Kidney (tissue), 14 donors: ENCODE data around the gene GADD45GIP1. TPM values are rescaled to one million over a fixed set of nuclear protein-coding genes. Genes with fewer than 3 reads are reported as not detected.

Experiments used
- DNase-seq, 5 donors: peaks; one replicate each; pipeline ENCODE4 v3.0.0-alpha.2; 2013 to 2020
- FAIRE-seq: peaks from 2 replicates; lab custom pipeline; 2012; peaks lifted over from hg19 to GRCh38; lab: Jason Lieb, UNC
- H3K27ac ChIP-seq, 2 donors: one replicate each; pipeline ENCODE4 v1.7.0; 2013; ENCODE audit warnings: low read depth in 2 of 2, low read length in 2 of 2, inconsistent platforms in 1 of 2
- H3K27me3 ChIP-seq: one replicate; pipeline ENCODE4 v1.7.1; 2013; ENCODE audit warnings: low read length, inconsistent platforms; ENCODE audit not compliant: control insufficient read depth, insufficient read depth
- H3K36me3 ChIP-seq, 3 donors: one replicate each; pipeline versions ENCODE4 v1.7.0 to v1.7.1; 2013; ENCODE audit warnings: low read length in 3 of 3, control low read depth in 1 of 3, inconsistent platforms in 1 of 3; ENCODE audit not compliant: insufficient read depth in 3 of 3, control insufficient read depth in 2 of 3
- H3K4me1 ChIP-seq, 3 donors: one replicate each; pipeline versions ENCODE4 v1.7.0 to v1.7.1; 2013; ENCODE audit warnings: low read length in 3 of 3, inconsistent platforms in 1 of 3, low read depth in 1 of 3; ENCODE audit not compliant: control insufficient read depth in 2 of 3, insufficient read depth in 2 of 3
- H3K4me3 ChIP-seq, 3 donors: one replicate each; pipeline versions ENCODE4 v1.7.0 to v1.8.1; 2013; ENCODE audit warnings: low read length in 3 of 3, control low read depth in 1 of 3, inconsistent platforms in 1 of 3
- H3K9ac ChIP-seq, 3 donors: one replicate each; pipeline versions ENCODE4 v1.7.0 to v1.7.1; 2013; ENCODE audit warnings: low read length in 3 of 3, control low read depth in 1 of 3, inconsistent platforms in 1 of 3
- H3K9me3 ChIP-seq, 3 donors: one replicate each; pipeline versions ENCODE4 v1.7.0 to v1.7.1; 2013; ENCODE audit warnings: low read length in 3 of 3, control low read depth in 1 of 3, inconsistent platforms in 1 of 3; ENCODE audit not compliant: control insufficient read depth in 2 of 3, insufficient read depth in 1 of 3
- intact Hi-C: fragments of 100-400 bp; cut with DNase I; formaldehyde crosslinking; loops from one replicate; pipeline ENCODE4 v1.11.1; 2022
- polyA plus RNA-seq: library from polyadenylated mRNA; stranded (reverse); fragments of 350-450 nt; fragmentation: Illumina TruSeq; extraction: RNeasy Lipid Tissue Mini Kit (QIAGEN cat#74804); gene quantifications from one replicate; pipeline ENCODE4 v1.2.3, GENCODE V29; 2014; ENCODE audit warnings: low read depth, low replicate concordance; ENCODE audit not compliant: insufficient read depth
- total RNA-seq: library from RNA; stranded (reverse); fragmentation: NEBNext Ultra II Directional; extraction: Animal tissue kit (Norgen Biotek cat#: 25700); gene quantifications from one replicate; pipeline ENCODE4 v1.2.1, GENCODE V29; 2021
- TF ChIP-seq, protein P1 (sequence below): IDR thresholded peaks from 3 replicates; pipeline ENCODE4 v1.5.1; 2012; ENCODE audit warnings: mild to moderate bottlenecking, moderate library complexity, borderline replicate concordance; ENCODE audit not compliant: insufficient read depth; ENCODE audit errors: extremely low read depth
- donor health status: control.
- donor health status: control.
- donor health status: control.
- donor health status: control.
- donor health status: control.
- donor health status: DM: yes; HTN: yes; CAD: no.
- donor health status: Normal renal cell carcinoma (clear cell type).

GADD45GIP1 gene
- total and polyA plus RNA-seq, 2 donors from 2014 or later: 18.4 to 71.3 TPM

DNA sequence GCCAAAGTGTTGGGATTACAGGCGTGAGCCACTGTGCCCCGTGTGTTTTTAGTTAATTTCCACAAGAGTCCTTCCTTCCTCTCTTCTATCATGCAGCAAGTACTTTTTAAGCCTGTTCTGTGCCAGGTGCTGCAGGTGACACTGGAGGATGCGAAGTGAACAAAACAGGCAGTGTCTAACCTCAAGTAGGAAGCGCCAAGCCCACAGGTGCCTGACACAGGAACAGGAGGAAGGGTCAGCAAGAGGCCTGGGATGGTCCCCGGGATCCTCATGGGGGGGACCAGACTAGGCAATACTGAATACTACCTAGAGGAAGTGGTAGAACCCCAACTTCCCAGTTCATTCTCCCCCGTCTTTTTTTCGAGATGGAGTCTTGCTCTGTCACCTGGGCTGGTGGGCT lies 20.4 kb downstream of the GADD45GIP1 start:
- no peak for FAIRE-seq
- peaks cover 0 to 32% (median 28%) of the 10 kb centered on the region in 3 donors for H3K4me1 ChIP-seq
- H3K36me3 ChIP-seq: peaks cover 10 to 18% (median 13%) of the 10 kb centered on the region in 3 donors

DNA sequence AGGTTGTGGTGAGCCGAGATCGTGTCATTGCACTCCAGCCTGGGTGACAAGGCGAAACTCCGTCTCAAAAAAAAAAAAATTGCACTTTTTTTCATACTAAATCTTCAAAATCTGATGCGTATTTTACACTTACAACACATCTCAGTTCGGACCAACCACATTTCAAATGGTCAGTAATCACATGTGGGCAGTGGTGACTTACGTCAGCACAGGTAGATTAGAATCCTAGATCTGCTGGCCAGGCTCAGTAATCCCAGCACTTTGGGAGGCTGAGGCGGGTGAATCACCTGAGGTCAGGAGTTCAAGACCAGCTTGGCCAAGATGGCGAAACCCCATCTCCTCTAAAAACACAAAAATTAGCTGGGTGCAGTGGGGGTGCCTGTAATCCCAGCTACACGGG lies 22.0 kb downstream of the GADD45GIP1 start:
- Histone ChIP-seq H3K9me3 (no peaks in the 10 kb centered on the region), H3K27ac (no peak overlapping the region), H3K27me3 (no peaks in the 10 kb centered on the region), H3K36me3 (peaks cover 0 to 12% (median 3%) of the 10 kb centered on the region in 3 donors), H3K9ac (no peak overlapping the region), H3K4me1 (peaks cover 0 to 23% (median 22%) of the 10 kb centered on the region in 3 donors), H3K4me3 (no peak overlapping the region)
- FAIRE-seq (no peak), DNase-seq (no peak)
- intact Hi-C loops: no loop called here
- TF ChIP-seq, protein P1, sequence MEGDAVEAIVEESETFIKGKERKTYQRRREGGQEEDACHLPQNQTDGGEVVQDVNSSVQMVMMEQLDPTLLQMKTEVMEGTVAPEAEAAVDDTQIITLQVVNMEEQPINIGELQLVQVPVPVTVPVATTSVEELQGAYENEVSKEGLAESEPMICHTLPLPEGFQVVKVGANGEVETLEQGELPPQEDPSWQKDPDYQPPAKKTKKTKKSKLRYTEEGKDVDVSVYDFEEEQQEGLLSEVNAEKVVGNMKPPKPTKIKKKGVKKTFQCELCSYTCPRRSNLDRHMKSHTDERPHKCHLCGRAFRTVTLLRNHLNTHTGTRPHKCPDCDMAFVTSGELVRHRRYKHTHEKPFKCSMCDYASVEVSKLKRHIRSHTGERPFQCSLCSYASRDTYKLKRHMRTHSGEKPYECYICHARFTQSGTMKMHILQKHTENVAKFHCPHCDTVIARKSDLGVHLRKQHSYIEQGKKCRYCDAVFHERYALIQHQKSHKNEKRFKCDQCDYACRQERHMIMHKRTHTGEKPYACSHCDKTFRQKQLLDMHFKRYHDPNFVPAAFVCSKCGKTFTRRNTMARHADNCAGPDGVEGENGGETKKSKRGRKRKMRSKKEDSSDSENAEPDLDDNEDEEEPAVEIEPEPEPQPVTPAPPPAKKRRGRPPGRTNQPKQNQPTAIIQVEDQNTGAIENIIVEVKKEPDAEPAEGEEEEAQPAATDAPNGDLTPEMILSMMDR: no peak

More for the DNA sequence above, 20.4 kb downstream of the GADD45GIP1 start:
- peak in 1 of 5 donors; percentile 45 for DNase-seq
- no peaks in the 10 kb centered on the region for H3K27me3 ChIP-seq
- H3K4me3 ChIP-seq: no peak overlapping the region
- H3K9ac ChIP-seq: no peak overlapping the region
- TF ChIP-seq, protein P1: no peak
- H3K27ac ChIP-seq: no peak overlapping the region
- H3K9me3 ChIP-seq: no peaks in the 10 kb centered on the region
- intact Hi-C loops: no loop called here

GRCh38 chr19:12933287-12934072 lies 23.5 kb downstream of the GADD45GIP1 start, which contains the start of gene FARSA:
Gene FARSA, minus strand, starts transcription at chr19:12933711. Its CDS starts 15 bp downstream, at chr19:12933696.
- Histone ChIP-seq H3K9me3 (no peaks in the 10 kb centered on the region), H3K36me3 (peaks cover 2 to 10% (median 6%) of the 10 kb centered on the region in 3 donors), H3K4me1 (peaks cover 0 to 17% (median 15%) of the 10 kb centered on the region in 3 donors), H3K27ac (peak within 1 kb of the TSS; percentile 76 to 81), H3K9ac (peak within 1 kb of the TSS; percentile 74 to 83 (median 83)), H3K4me3 (peak within 1 kb of the TSS; percentile 83 to 91 (median 87)), H3K27me3 (no peaks in the 10 kb centered on the region)
- peak; percentile 95 to 97 (median 96) for DNase-seq
- FAIRE-seq: no peak
- intact Hi-C loops: no loop called here
- TF ChIP-seq, protein P1: no peak
